Measurements from ENCODE around the gene PKM. TPM values are rescaled to one million over a fixed set of nuclear protein-coding genes. Genes with fewer than 3 reads are reported as not detected.

The PKM gene
- total and polyA plus RNA-seq, 9 of the 15 experiments (the other 6 are each of a cell fraction or from before 2014, with no cell fraction given): 140 to 825 (median 383) TPM

DNA sequence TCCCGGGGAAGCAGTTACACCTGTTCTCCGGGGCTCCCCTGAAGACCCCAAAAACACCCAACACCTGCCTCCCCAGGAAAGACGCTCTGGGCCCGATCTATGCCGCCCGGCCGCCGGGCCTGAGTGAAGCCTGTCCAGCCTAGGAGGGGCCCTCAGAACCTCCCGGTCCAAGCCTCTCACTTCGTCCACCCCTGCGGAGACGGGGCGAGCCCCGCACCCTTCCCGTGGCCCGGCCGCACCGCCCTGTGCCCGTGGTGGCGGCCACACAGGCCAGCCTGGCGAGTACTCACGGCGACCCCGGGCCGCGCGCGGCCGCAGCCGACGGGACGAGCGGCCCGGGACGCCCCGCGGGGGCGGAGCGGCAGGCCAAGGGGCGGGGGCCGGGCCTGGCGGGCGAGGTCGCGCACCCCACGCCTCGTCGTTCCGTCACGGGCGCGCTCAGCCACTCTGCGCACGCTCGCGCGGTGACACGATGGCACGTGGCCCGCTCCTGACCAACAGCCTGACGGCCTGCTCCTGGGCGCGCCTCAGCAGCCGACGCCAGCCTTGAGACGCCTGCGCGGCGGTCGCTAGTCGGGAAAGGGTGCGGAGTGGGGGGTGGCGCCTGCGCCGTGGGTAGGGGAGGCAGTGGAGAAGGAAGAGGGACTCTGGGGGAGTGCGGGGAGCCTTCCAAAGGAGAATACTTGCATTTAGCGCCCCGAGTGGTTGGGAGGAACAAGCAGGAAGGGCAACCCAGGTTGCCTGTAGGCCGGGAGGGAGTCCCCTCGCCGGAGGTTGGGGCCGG lies 41.4 kb upstream of the PKM start, which contains the start of gene PARP6 (continued):
- TF ChIP-seq POLR2H (tag; IDR thresholded peaks at IDR 0.05; ENCODE audit: low read depth): no peak; the same call in 1 of the 2 replicates
- no peak for TF ChIP-seq NCOA1 (IDR thresholded peaks at IDR 0.05; ENCODE audit: low read depth)
- TF ChIP-seq GABPB2 (CRISPR knock-in tag; conservative IDR thresholded peaks at IDR 0.05): no peak
- TF ChIP-seq ZNF324 (CRISPR knock-in tag; IDR thresholded peaks at IDR 0.05): no peak
- TF ChIP-seq, protein P1, sequence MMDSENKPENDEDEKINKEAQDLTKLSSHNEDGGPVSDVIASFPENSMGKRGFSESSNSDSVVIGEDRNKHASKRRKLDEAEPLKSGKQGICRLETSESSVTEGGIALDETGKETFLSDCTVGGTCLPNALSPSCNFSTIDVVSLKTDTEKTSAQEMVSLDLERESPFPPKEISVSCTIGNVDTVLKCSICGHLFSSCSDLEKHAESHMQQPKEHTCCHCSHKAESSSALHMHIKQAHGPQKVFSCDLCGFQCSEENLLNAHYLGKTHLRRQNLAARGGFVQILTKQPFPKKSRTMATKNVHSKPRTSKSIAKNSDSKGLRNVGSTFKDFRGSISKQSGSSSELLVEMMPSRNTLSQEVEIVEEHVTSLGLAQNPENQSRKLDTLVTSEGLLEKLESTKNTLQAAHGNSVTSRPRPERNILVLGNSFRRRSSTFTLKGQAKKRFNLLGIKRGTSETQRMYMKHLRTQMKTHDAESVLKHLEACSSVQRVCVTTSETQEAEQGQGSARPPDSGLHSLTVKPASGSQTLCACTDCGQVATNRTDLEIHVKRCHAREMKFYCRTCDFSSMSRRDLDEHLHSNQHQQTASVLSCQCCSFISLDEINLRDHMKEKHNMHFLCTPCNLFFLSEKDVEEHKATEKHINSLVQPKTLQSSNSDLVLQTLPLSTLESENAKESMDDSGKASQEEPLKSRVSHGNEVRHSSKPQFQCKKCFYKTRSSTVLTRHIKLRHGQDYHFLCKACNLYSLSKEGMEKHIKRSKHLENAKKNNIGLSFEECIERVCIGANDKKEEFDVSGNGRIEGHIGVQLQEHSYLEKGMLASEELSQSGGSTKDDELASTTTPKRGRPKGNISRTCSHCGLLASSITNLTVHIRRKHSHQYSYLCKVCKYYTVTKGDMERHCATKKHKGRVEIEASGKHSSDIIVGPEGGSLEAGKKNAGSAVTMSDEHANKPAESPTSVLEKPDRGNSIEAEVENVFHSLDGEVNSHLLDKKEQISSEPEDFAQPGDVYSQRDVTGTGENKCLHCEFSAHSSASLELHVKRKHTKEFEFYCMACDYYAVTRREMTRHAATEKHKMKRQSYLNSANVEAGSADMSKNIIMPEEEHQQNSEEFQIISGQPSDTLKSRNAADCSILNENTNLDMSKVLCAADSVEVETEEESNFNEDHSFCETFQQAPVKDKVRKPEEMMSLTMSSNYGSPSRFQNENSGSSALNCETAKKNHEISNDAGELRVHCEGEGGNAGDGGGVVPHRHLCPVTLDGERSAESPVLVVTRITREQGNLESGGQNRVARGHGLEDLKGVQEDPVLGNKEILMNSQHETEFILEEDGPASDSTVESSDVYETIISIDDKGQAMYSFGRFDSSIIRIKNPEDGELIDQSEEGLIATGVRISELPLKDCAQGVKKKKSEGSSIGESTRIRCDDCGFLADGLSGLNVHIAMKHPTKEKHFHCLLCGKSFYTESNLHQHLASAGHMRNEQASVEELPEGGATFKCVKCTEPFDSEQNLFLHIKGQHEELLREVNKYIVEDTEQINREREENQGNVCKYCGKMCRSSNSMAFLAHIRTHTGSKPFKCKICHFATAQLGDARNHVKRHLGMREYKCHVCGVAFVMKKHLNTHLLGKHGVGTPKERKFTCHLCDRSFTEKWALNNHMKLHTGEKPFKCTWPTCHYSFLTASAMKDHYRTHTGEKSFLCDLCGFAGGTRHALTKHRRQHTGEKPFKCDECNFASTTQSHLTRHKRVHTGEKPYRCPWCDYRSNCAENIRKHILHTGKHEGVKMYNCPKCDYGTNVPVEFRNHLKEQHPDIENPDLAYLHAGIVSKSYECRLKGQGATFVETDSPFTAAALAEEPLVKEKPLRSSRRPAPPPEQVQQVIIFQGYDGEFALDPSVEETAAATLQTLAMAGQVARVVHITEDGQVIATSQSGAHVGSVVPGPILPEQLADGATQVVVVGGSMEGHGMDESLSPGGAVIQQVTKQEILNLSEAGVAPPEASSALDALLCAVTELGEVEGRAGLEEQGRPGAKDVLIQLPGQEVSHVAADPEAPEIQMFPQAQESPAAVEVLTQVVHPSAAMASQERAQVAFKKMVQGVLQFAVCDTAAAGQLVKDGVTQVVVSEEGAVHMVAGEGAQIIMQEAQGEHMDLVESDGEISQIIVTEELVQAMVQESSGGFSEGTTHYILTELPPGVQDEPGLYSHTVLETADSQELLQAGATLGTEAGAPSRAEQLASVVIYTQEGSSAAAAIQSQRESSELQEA (IDR thresholded peaks at IDR 0.05; ENCODE audit: low read depth): no peak
- no peak for TF ChIP-seq FOXJ2 (tag; IDR thresholded peaks at IDR 0.05)
- no peak for TF ChIP-seq ZNF766 (CRISPR knock-in tag; conservative IDR thresholded peaks at IDR 0.05)
- TF ChIP-seq NR4A1 (CRISPR knock-in tag; IDR thresholded peaks at IDR 0.05): no peak
- 0 out of 2 replicates have a peak, but pooled peaks have one; percentile 34 for TF ChIP-seq NR4A1 (tag; IDR thresholded peaks at IDR 0.05)
- no peak for TF ChIP-seq ZSCAN29 (IDR thresholded peaks at IDR 0.05)
- 0 out of 2 replicates have a peak, but pooled peaks have one; percentile 53 for TF ChIP-seq SMAD4 (CRISPR knock-in tag; conservative IDR thresholded peaks at IDR 0.05)
- peak; percentile 74; the same call in 1 of the 2 replicates for TF ChIP-seq NR2C2 (CRISPR knock-in tag; IDR thresholded peaks at IDR 0.05)
- TF ChIP-seq NR2C2 (tag; IDR thresholded peaks at IDR 0.05): peak; percentile 92
- TF ChIP-seq, protein P2, sequence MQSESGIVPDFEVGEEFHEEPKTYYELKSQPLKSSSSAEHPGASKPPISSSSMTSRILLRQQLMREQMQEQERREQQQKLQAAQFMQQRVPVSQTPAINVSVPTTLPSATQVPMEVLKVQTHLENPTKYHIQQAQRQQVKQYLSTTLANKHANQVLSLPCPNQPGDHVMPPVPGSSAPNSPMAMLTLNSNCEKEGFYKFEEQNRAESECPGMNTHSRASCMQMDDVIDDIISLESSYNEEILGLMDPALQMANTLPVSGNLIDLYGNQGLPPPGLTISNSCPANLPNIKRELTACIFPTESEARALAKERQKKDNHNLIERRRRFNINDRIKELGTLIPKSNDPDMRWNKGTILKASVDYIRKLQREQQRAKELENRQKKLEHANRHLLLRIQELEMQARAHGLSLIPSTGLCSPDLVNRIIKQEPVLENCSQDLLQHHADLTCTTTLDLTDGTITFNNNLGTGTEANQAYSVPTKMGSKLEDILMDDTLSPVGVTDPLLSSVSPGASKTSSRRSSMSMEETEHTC (IDR thresholded peaks at IDR 0.05): no peak
- TF ChIP-seq STAG1 (CRISPR knock-in tag; IDR thresholded peaks at IDR 0.05; ENCODE audit: borderline replicate concordance): no peak
- peak; percentile 95 for TF ChIP-seq BHLHE40 (IDR thresholded peaks at IDR 0.05; ENCODE audit: low read length)
- TF ChIP-seq, protein P3, sequence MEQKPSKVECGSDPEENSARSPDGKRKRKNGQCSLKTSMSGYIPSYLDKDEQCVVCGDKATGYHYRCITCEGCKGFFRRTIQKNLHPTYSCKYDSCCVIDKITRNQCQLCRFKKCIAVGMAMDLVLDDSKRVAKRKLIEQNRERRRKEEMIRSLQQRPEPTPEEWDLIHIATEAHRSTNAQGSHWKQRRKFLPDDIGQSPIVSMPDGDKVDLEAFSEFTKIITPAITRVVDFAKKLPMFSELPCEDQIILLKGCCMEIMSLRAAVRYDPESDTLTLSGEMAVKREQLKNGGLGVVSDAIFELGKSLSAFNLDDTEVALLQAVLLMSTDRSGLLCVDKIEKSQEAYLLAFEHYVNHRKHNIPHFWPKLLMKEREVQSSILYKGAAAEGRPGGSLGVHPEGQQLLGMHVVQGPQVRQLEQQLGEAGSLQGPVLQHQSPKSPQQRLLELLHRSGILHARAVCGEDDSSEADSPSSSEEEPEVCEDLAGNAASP (IDR thresholded peaks at IDR 0.05): no peak
- no peak for TF ChIP-seq MCM3 (IDR thresholded peaks at IDR 0.05)
- no peak for TF ChIP-seq ZNF696 (CRISPR knock-in tag; conservative IDR thresholded peaks at IDR 0.05)
